Measurements from ENCODE around the gene FYN. TPM values are rescaled to one million over a fixed set of nuclear protein-coding genes. Genes with fewer than 3 reads are reported as not detected.

The FYN gene
- polyA plus RNA-seq, 3 donors, result 88.4 to 149 (median 114) TPM

DNA sequence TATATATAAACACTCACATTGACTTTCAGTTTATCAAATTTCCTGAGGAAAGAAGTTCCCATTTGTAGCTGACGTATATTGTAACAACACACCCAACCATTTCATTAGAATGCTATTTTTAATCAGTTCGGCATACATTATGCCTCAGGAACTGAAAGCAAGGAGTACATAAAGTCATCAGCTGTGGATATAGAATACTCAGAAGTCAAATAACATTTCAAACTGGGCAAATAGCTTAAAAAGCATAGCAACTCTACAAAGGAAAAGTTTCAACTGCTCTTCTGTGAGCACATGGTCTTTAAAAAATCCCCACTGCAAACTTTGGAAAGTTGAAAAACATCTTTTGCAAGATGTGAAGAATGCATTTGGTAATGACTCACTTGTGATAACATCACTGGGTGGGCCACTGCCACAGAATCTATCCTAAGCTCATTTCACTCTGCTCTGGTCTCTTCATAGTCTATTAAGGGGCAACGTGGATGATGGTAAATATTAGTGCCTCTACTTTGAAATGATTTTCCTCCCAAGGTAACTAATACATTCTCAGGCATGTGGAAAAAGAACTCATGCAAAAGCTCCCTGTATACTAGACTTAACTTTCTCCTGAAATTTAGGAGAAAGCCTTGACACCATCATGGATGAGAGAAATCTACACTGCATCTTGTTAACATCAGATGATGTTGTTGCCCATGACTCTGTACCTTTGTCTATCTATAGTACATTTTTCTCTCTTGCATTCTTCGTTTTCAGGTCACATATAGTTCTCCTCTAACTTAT, 49.2 kb downstream of the FYN start:
- TF ChIP-seq CTCF (IDR thresholded peaks at IDR 0.05), result no peak
- Mint-ChIP-seq H3K27ac (peak overlapping the region; percentile 80 to 97 (median 89)), H3K4me3 (peak overlapping the region; percentile 45 to 57), H3K9me3 (no peaks in the 10 kb centered on the region), H3K4me1 (peaks cover 34% of the 10 kb centered on the region), H3K36me3 (peaks cover 36 to 44% of the 10 kb centered on the region in 2 donors), H3K27me3 (ENCODE audit: low read depth in 3 of 3) (no peaks in the 10 kb centered on the region)
- peak overlapping the region; percentile 42 for H3K4me2 ChIP-seq (replicated peaks; ENCODE audit: extremely low read depth, low read length, poor library complexity, severe bottlenecking)
- intact Hi-C loops (cut with micrococcal nuclease), result no loop called here
- H3K4me3 ChIP-seq (replicated peaks in 1 of 3; ENCODE audit: low read depth in 2 of 3, low read length in 3 of 3), result peak overlapping the region in 1 of 3 experiments; percentile 18
- peak overlapping the region; percentile 11 for H3K9ac ChIP-seq (ENCODE audit: insufficient read depth, low read length, poor library complexity, severe bottlenecking)
- H3K79me2 ChIP-seq (ENCODE audit: insufficient read depth, low read length), result peaks cover 56% of the 10 kb centered on the region
- DNase-seq, result peak in 2 of 3 donors; percentile 32 to 72
- no peaks in the 10 kb centered on the region for H3K9me3 ChIP-seq (replicated peaks in 1 of 2; ENCODE audit: control insufficient read depth in 1 of 2, insufficient read depth in 1 of 2, low read length in 2 of 2)
- H3K36me3 ChIP-seq (replicated peaks in 1 of 2; ENCODE audit: control insufficient read depth in 1 of 2, insufficient read depth in 2 of 2, low read length in 2 of 2), result peaks cover 2 to 17% of the 10 kb centered on the region in 2 donors
- no peak overlapping the region for H2AFZ ChIP-seq (ENCODE audit: insufficient read depth, low read depth, low read length, poor library complexity, severe bottlenecking)
- H3K4me1 ChIP-seq (ENCODE audit: control insufficient read depth in 1 of 2, insufficient read depth in 2 of 2, low read length in 2 of 2), result peaks cover 21 to 24% of the 10 kb centered on the region in 2 donors
- no peaks in the 10 kb centered on the region for H3K27me3 ChIP-seq (ENCODE audit: control insufficient read depth in 2 of 2, insufficient read depth in 2 of 2, low read length in 2 of 2)
- peak overlapping the region in 1 of 2 donors; percentile 76 for H3K27ac ChIP-seq (ENCODE audit: low read depth in 1 of 2, low read length in 2 of 2)
- no CpG with 5 or more reads among the region's 4 CpGs for WGBS (ENCODE audit: insufficient coverage)
- peaks cover 85% of the 10 kb centered on the region for H4K20me1 ChIP-seq (ENCODE audit: insufficient read depth, low read length)

- no peaks in the 10 kb centered on the region for H3K9me3 ChIP-seq (replicated peaks in 1 of 2; ENCODE audit: control insufficient read depth in 1 of 2, insufficient read depth in 1 of 2, low read length in 2 of 2)
- peaks cover 65% of the 10 kb centered on the region for H3K79me2 ChIP-seq (ENCODE audit: insufficient read depth, low read length)
- H2AFZ ChIP-seq (ENCODE audit: insufficient read depth, low read depth, low read length, poor library complexity, severe bottlenecking), result no peak overlapping the region
- H3K27me3 Mint-ChIP-seq (ENCODE audit: low read depth in 3 of 3), result no peaks in the 10 kb centered on the region
- H3K27me3 ChIP-seq (ENCODE audit: control insufficient read depth in 2 of 2, insufficient read depth in 2 of 2, low read length in 2 of 2), result no peaks in the 10 kb centered on the region
- H3K4me3 Mint-ChIP-seq, result no peak overlapping the region
- H3K9me3 Mint-ChIP-seq, result no peaks in the 10 kb centered on the region
- H3K4me1 Mint-ChIP-seq, result peaks cover 41% of the 10 kb centered on the region
- no peak for TF ChIP-seq CTCF (IDR thresholded peaks at IDR 0.05)
- peak overlapping the region; percentile 42 for H3K4me2 ChIP-seq (replicated peaks; ENCODE audit: extremely low read depth, low read length, poor library complexity, severe bottlenecking)
- no peak for DNase-seq
- H3K36me3 ChIP-seq (replicated peaks in 1 of 2; ENCODE audit: control insufficient read depth in 1 of 2, insufficient read depth in 2 of 2, low read length in 2 of 2), result peaks cover 2 to 12% of the 10 kb centered on the region in 2 donors
- H3K27ac ChIP-seq (ENCODE audit: low read depth in 1 of 2, low read length in 2 of 2), result peak overlapping the region; percentile 44 to 76
- H3K9ac ChIP-seq (ENCODE audit: insufficient read depth, low read length, poor library complexity, severe bottlenecking), result no peak overlapping the region
- intact Hi-C loops (cut with micrococcal nuclease), result no loop called here
- H3K27ac Mint-ChIP-seq, result peak overlapping the region; percentile 80 to 97 (median 89)
- 95% methylated on average over 3 of the region's 6 CpGs for WGBS (ENCODE audit: insufficient coverage)
- H3K4me1 ChIP-seq (ENCODE audit: control insufficient read depth in 1 of 2, insufficient read depth in 2 of 2, low read length in 2 of 2), result peaks cover 21 to 24% of the 10 kb centered on the region in 2 donors
- H3K36me3 Mint-ChIP-seq, result peaks cover 36 to 39% of the 10 kb centered on the region in 2 donors
- H3K4me3 ChIP-seq (replicated peaks in 1 of 3; ENCODE audit: low read depth in 2 of 3, low read length in 3 of 3), result no peak overlapping the region
- H4K20me1 ChIP-seq (ENCODE audit: insufficient read depth, low read length), result peaks cover 85% of the 10 kb centered on the region
Measured at GRCh38 chr6:111823012-111823411, 50.2 kb downstream of the FYN start.

All from CD14-positive monocyte (primary cell).